GM19043 (cell line): ENCODE data around the gene TCFL5.
"Not testable (repeated sequence)": the region's sequence is repeated elsewhere in the genome, so short reads cannot be mapped to it uniquely, and the experiment has no call there.

ENCODE experiments used
- ATAC-seq: cut with Tn5 transposase; IDR thresholded peaks from one replicate; pipeline ENCODE4 v1.9.1; 2021; ENCODE audit warnings: low read depth; ENCODE audit not compliant: unreplicated experiment

The TCFL5 gene

GRCh38 chr20:62880935-62881661 lies 19.5 kb upstream of the TCFL5 start:
- ATAC-seq: no peak

- no peak for ATAC-seq
These were observed 18.7 kb upstream of the TCFL5 start for GRCh38 chr20:62880147-62880934.

DNA sequence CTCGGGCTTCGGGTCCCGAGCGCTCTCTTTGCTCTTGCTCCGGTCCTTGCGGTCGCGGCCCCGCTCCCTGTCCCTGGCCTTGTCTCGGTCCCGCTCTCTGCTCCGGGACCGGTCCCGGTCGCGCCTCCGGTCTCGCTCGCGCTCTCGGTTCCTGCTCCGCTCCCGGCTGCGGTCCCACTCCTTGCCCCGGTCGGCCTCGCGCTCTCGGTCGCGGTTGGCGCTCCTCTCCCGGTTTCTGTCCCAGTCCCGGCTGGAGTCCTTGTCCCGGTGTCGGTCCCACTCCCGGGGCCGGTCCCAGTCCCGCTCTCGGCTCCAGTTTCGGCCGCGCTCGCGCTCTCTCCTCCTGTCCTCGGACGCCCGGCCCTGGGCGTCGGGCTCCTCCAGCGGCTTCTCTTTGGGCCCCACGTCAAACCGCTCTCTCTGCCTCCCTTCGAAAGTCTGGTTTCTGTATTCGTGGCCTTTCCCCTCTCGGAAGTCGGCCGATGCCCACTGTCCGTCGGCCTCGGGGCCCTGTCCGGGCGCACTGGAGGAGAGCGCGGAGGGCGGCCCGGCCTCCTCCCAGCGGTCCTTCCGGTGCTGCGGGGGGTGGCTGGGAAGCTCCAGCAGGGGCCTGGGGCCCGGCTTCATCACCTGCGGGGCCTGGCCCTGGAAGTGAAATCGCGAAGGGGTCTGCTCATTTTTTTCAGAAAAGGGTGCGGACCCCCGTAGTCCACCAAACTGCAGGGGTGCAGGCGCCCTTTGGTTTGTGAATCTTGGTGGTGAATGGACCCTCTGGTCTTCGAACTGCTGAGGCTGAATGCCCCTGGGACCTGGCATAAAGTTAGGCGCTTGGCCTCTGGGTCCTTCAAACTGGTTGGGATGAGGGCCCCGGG lies 17.9 kb upstream of the TCFL5 start:
- ATAC-seq: no peak

- no peak for ATAC-seq
These were observed 16.8 kb upstream of the TCFL5 start for GRCh38 chr20:62878244-62879038.

- ATAC-seq: no peak
These were observed 15.5 kb upstream of the TCFL5 start for GRCh38 chr20:62876902-62877816.

- ATAC-seq: no peak
These were observed 14.9 kb upstream of the TCFL5 start for GRCh38 chr20:62876501-62876901.

DNA sequence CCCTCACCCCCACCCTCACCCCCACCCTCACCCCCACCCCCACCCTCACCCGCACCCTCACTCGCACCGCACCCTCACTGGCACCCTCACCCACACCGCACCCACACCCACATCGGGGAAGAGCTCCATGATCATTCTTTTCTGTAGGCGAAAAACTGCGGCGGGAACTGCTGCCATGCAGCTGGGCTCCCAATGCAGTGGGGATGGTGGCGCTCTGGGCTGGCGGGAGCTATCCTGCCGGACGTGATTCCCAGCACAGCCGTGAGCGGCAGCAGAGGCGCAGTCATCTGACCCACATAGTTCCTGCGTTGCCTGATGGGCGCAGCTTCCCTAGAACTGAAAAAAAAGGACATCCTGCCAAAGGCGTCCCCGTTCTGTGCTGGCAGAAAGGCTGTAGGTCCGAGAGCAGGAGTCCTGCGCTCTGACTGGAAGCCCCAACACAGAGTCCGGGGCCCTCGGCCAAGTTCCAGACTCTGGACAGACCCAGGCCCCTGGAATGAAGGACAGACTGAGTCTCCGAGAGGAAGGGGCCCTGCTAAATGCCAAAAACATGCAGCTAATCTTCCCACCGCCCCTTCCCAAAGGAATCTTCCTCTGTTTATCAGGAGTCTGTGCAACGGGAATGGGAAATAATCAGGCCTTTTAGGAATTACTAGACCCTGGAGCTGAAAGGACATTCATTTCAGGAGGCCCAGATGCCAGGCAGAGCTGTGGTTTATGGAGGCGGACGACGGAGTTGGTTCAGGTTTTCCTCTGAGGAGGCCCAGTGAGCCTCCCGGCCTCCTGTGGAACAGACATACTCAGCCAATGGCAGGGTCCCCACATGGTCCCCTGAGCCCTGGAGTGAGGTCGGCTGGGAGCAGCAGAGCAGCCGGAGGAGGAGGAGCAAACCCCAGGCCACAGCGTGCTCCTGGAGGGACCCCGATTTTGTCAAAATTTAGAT lies 14.1 kb upstream of the TCFL5 start:
- no peak for ATAC-seq

DNA sequence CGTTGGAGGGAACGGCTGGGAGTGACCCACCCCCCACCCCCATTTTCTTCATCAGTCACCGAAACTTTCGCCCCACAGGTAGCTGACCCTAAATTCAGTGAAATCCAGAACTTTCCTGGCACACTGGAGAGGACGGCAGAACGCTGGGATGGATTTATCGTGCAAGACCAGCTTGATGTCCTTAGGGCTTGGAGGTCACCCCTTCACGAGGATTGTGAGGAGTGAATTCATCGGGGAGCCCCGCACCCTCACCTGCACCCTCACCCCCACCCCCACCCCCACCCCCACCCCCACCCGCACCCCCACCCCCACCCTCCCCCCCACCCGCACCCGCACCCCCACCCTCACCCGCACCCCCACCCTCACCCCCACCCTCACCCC lies 13.3 kb upstream of the TCFL5 start:
- no peak for ATAC-seq

DNA sequence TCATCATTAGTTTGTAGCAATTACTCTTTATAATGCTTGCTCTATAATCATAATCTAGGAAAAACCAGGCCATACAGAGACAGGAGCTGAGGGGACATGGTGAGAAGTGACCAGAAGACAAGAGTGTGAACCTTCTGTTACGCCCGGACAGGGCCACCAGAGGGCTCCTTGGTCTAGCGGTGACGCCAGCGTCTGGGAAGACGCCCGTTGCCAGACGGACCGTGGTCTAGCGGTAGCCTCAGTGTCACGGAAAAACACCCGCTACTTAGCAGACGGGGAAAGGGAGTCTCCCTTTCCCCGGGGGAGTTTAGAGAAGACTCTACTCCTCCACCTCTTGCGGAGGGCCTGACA lies 12.0 kb upstream of the TCFL5 start:
- not testable (repeated sequence) for ATAC-seq

GRCh38 chr20:62873280-62873679 lies 11.7 kb upstream of the TCFL5 start:
- no peak for ATAC-seq

GRCh38 chr20:62872862-62873261 lies 11.2 kb upstream of the TCFL5 start:
- no peak for ATAC-seq

DNA sequence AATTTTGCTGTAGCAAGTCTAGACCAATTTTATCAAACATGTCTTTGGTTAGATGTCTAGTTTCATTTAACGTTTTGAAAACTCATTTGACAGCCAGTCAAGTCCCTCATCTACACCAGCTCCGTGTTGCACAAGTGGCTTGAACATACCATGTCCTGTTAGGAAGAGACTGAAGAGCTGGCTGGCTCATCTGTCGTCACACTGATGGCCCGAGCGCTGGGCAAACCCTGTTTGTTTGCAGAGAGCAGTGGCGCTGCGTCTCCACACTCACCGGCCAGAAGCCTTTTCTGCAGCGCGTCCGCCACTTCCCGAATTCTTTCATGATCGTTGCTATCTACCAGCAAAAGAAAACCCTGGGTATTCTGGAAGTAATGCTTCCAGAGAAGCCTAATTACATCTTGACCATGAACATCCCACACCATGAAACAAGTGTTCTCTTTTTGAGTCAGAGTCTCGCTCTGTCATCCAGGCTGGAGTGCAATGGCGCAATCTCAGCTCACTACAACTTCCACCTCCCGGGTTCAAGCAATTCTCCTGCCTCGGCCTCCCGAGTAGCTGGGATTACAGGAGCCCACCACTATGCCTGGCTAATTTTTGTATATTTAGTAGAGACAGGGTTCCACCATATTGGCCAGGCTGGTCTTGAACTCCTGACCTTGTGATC lies 10.7 kb upstream of the TCFL5 start:
- ATAC-seq: no peak

DNA sequence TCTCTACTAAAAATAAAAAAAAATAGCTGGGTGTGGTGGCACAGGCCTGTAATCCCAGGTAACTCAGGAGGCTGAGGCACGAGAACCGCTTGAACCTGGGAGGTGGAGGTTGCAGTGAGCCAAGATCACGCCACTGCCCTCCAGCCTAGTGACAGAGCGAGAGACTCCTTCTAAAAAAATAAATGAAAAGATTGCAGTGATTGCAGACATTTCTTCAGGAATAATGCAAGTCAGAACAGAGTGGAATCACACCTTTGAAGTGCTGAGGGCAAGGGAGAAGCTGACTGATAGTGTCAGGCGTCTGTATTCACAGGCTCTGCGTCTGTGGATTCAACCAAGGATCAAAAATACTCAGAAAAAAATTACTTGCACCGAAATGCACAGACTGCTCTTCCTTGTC lies 2.6 kb upstream of the TCFL5 start:
- no peak for ATAC-seq

DNA sequence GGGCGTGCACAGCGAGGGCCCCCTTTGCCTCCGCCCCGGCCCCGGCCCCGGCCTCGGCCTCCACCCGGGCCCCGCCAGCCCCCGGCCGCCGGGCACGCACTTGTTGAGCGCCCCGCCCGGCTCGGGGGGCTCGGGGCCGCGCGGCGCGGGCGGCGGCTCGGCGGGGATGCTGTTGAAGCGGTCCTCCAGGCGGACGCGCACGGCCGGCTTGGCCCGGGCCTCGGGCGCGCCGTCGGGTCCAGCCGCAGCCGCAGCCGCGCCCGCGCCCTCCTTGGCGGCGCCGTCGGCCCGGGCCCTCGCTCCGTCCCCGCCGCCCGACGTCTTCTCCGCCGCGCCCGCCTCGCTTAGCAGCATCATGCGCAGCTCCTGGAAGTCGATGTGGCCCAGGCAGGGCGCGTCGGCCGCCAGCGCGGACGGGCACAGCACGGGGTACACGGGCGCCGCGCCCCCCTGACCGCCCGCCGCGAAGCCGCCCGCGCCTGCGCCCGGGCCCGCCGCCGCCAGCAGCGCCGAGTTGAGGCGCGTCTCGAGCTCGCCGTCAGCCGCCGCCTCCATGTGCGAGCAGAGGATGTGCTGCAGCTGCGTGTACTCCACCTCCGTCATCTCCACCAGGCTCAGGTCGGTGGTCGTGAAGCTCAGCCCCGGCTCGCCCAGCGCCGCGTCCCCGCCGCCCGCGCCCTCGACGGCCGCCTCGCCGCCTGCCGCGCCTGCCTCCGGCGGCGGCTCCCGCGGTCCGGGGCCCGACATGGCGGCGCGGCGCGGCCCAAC lies 514 bp downstream of the TCFL5 start:
- peak; percentile 37 for ATAC-seq

- no peak for ATAC-seq
These were observed 1.2 kb downstream of the TCFL5 start for GRCh38 chr20:62860391-62860923.

GRCh38 chr20:62859721-62860120 lies 1.9 kb downstream of the TCFL5 start:
- no peak for ATAC-seq
